PC-3 (cell line): ENCODE data around the gene JKAMP. TPM values are rescaled to one million over a fixed set of nuclear protein-coding genes. Genes with fewer than 3 reads are reported as not detected.
A peak's percentile ranks its signal among the peaks of the same experiment; 100 is the strongest.

Source experiments
- ATAC-seq: fragments of 200-7000 bp; cut with Tn5 transposase; 2 replicates; pipeline ENCODE4 v1.9.1; 2020; ENCODE audit warnings: mild to moderate bottlenecking, moderate library complexity
- BruUV-seq: library from RNA; stranded (reverse); fragments of 400-500 nt; replicated peaks from 2 replicates; lab custom pipeline; 2021; lab: Mats Ljungman, UMichigan
- CTCF ChIA-PET: fragments of 300-600 bp; sonication (Branson Sonifier 250); formaldehyde crosslinking; loops from one replicate; lab custom pipeline; 2022; ENCODE audit warnings: antibody characterized with exemption; lab: Charles Lee
- POLR2A ChIA-PET: fragments of 300-600 bp; sonication (Branson Sonifier 250); formaldehyde crosslinking; loops from one replicate; lab custom pipeline; 2022; ENCODE audit warnings: antibody characterized with exemption; ENCODE audit not compliant: unreplicated experiment; lab: Charles Lee
- DNase-seq: peaks from one replicate; pipeline ENCODE4 v3.0.0-alpha.2; 2015
- H2AFZ ChIP-seq: fragments of 300-600 bp; sonication (generic); 2 replicates; pipeline ENCODE4 v1.6.0; 2016; ENCODE audit warnings: antibody characterized with exemption, low read length
- H3F3A ChIP-seq: fragments of 300-600 bp; sonication (generic); one replicate; pipeline ENCODE4 v1.6.0; 2017; ENCODE audit warnings: antibody characterized with exemption, low read length, control low read depth, mild to moderate bottlenecking; ENCODE audit not compliant: unreplicated experiment
- H3K27ac ChIP-seq: fragments of 300-600 bp; sonication (generic); 2 replicates; pipeline ENCODE4 v1.5.1; 2016; ENCODE audit warnings: mild to moderate bottlenecking, low read length
- H3K27me3 ChIP-seq: fragments of 300-600 bp; sonication (generic); 2 replicates; pipeline ENCODE4 v1.6.1; 2016; ENCODE audit warnings: low read length, mixed read lengths
- H3K36me3 ChIP-seq: fragments of 300-600 bp; sonication (generic); 2 replicates; pipeline ENCODE4 v1.6.1; 2016; ENCODE audit warnings: low read depth, mixed run types, low read length, mixed read lengths
- H3K4me1 ChIP-seq: fragments of 300-600 bp; sonication (generic); 2 replicates; pipeline ENCODE4 v1.5.1; 2016; ENCODE audit warnings: low read length; ENCODE audit not compliant: insufficient read depth
- H3K4me2 ChIP-seq: fragments of 300-600 bp; sonication (generic); 2 replicates; pipeline ENCODE4 v1.6.0; 2016; ENCODE audit warnings: low read length
- H3K4me3 ChIP-seq: fragments of 300-600 bp; sonication (generic); 2 replicates; pipeline ENCODE4 v1.5.1; 2016; ENCODE audit warnings: mild to moderate bottlenecking, low read length, mixed read lengths
- H3K79me2 ChIP-seq: fragments of 300-600 bp; sonication (generic); 2 replicates; pipeline ENCODE4 v1.6.1; 2017; ENCODE audit warnings: low read length, mixed read lengths
- H3K9ac ChIP-seq: fragments of 300-600 bp; sonication (generic); 2 replicates; pipeline ENCODE4 v1.6.0; 2016; ENCODE audit warnings: mild to moderate bottlenecking, low read length
- H3K9me2 ChIP-seq: fragments of 300-600 bp; sonication (generic); replicated peaks from 2 replicates; pipeline ENCODE4 v1.6.1; 2016; ENCODE audit warnings: mixed run types, low read length, mixed read lengths
- H3K9me3 ChIP-seq: fragments of 300-600 bp; sonication (generic); 2 replicates; pipeline ENCODE4 v1.6.1; 2016; ENCODE audit warnings: low read length, mixed read lengths
- H4K20me1 ChIP-seq: fragments of 300-600 bp; sonication (generic); 2 replicates; pipeline ENCODE4 v1.6.1; 2016; ENCODE audit warnings: low read length, mixed read lengths
- CTCF ChIP-seq: fragments of 300-600 bp; sonication (generic); conservative IDR thresholded peaks from 2 replicates; pipeline ENCODE4 v1.5.1; 2017; ENCODE audit warnings: antibody characterized with exemption, low read depth, mild to moderate bottlenecking, low read length
- EZH2 ChIP-seq: fragments of 300-600 bp; sonication (generic); IDR thresholded peaks from one replicate; pipeline ENCODE4 v1.6.1; 2017; ENCODE audit warnings: antibody characterized with exemption, mild to moderate bottlenecking, low read length; ENCODE audit not compliant: unreplicated experiment
- EZH2phosphoT487 ChIP-seq: fragments of 300-600 bp; sonication (generic); IDR thresholded peaks from 2 replicates; pipeline ENCODE4 v1.6.1; 2018; ENCODE audit warnings: mild to moderate bottlenecking, antibody characterized with exemption, low read length, borderline replicate concordance
- intact Hi-C: fragments of 100-400 bp; cut with micrococcal nuclease; formaldehyde crosslinking; loops from 2 replicates; pipeline ENCODE4 v1.9.0; 2023
- total RNA-seq: library from RNA; depleted of rRNA; stranded (reverse); fragments of >200 nt; gene quantifications from 2 replicates; pipeline ENCODE4 v1.2.3, GENCODE V29; 2014

Gene JKAMP
- total RNA-seq, 1 experiment from 2014 or later: 147 TPM

GRCh38 chr14:59464486-59465315, 19.6 kb upstream of the JKAMP start:
- no TSS peak for BruUV-seq
- no peaks in the 10 kb centered on the region; the same call in 1 of the 2 replicates for H3K79me2 ChIP-seq
- peak overlapping the region; percentile 87 for H3K4me2 ChIP-seq
- no peaks in the 10 kb centered on the region for H4K20me1 ChIP-seq
- H3K4me1 ChIP-seq: peaks cover 9% of the 10 kb centered on the region
- ChIA-PET POLR2A (interaction anchor here (0.6 kb wide), 2 partner anchors 104 to 523 kb away, joined by 3 to 4 read pairs; no protein-coding TSS in a partner anchor), CTCF (interaction anchor here (0.6 kb wide), 2 partner anchors 20 to 32 kb away, joined by 3 to 8 read pairs; partner anchors contain the start of genes JKAMP and L3HYPDH)
- TF ChIP-seq EZH2phosphoT487: no peak
- no peak for TF ChIP-seq CTCF
- no peak for TF ChIP-seq EZH2
- intact Hi-C loops: loop anchor here (1.0 kb wide), 1 partner anchor 18 kb away; no protein-coding TSS in a partner anchor
- ATAC-seq (peak; percentile 82), DNase-seq (peak; percentile 87)
- peaks cover 4% of the 10 kb centered on the region for H3F3A ChIP-seq
- H2AFZ ChIP-seq: peak overlapping the region; percentile 86
- H3K9ac ChIP-seq: peak overlapping the region; percentile 46
- H3K4me3 ChIP-seq: peak overlapping the region; percentile 72
- no peaks in the 10 kb centered on the region for H3K9me3 ChIP-seq
- no peaks in the 10 kb centered on the region for H3K9me2 ChIP-seq
- 0 out of 2 replicates have a peak, but pooled peaks cover 3% of the 10 kb centered on the region for H3K36me3 ChIP-seq
- H3K27me3 ChIP-seq: no peaks in the 10 kb centered on the region
- no peak overlapping the region for H3K27ac ChIP-seq

GRCh38 chr14:59465316-59466135, 18.8 kb upstream of the JKAMP start, which contains the start of gene GPR135:
TSS of gene GPR135 (minus strand) at chr14:59465380. CDS start at chr14:59465226, 154 bp downstream.
- Histone ChIP-seq H2AFZ (peak within 1 kb of the TSS; percentile 86), H3K9ac (peak within 1 kb of the TSS; percentile 46), H3K36me3 (peaks cover 7% of the 10 kb centered on the region), H3K4me3 (peak within 1 kb of the TSS; percentile 72), H3K79me2 (no peaks in the 10 kb centered on the region; the same call in 1 of the 2 replicates), H3K9me2 (no peaks in the 10 kb centered on the region), H3K27me3 (no peaks in the 10 kb centered on the region), H3F3A (peaks cover 4% of the 10 kb centered on the region), H3K4me1 (peaks cover 9% of the 10 kb centered on the region), H3K4me2 (peak within 1 kb of the TSS; percentile 87), H3K9me3 (no peaks in the 10 kb centered on the region), H3K27ac (no peak within 1 kb of the TSS), H4K20me1 (no peaks in the 10 kb centered on the region)
- TF ChIP-seq CTCF (no peak), EZH2phosphoT487 (no peak), EZH2 (no peak)
- ATAC-seq: peak; percentile 61
- intact Hi-C loops: loop anchor here (1.0 kb wide), 1 partner anchor 17 kb away; no protein-coding TSS in a partner anchor
- ChIA-PET POLR2A (interaction anchor here (0.6 to 0.7 kb wide), 2 partner anchors 19 to 103 kb away, joined by 3 to 4 read pairs; partner anchors contain the start of gene JKAMP), CTCF (interaction anchor here (0.6 kb wide), 1 partner anchor 33 kb away, joined by 8 read pairs; no protein-coding TSS in a partner anchor)
- no TSS peak for BruUV-seq
- peak; percentile 71 for DNase-seq
